GM23338 (cell line): ENCODE measurements around the gene IFT88. TPM values are rescaled to one million over a fixed set of nuclear protein-coding genes. Genes with fewer than 3 reads are reported as not detected.

Experiments
- ATAC-seq: fragments of 200-7000 bp; cut with Tn5 transposase; 3 replicates; pipeline ENCODE4 v1.9.1; 2020
- DNase-seq: peaks from one replicate; pipeline ENCODE4 v3.0.0-alpha.2; 2015; ENCODE audit warnings: low spot score
- H2AFZ ChIP-seq: fragments of 200-600 bp; sonication (generic); 2 replicates; pipeline ENCODE4 v1.8.0; 2016; ENCODE audit warnings: antibody characterized with exemption, mild to moderate bottlenecking, moderate library complexity
- H3F3A ChIP-seq: fragments of 200-600 bp; sonication (generic); replicated peaks from 2 replicates; pipeline ENCODE4 v1.8.0; 2017; ENCODE audit warnings: antibody characterized with exemption, mixed run types, low read depth
- H3K27ac ChIP-seq: fragments of 200-600 bp; sonication (generic); 2 replicates; pipeline ENCODE4 v1.6.1; 2016; ENCODE audit warnings: low read depth
- H3K27me3 ChIP-seq: fragments of 200-600 bp; sonication (generic); 2 replicates; pipeline ENCODE4 v1.8.0; 2016; ENCODE audit warnings: mild to moderate bottlenecking, mixed run types, moderate library complexity; ENCODE audit not compliant: insufficient read depth
- H3K36me3 ChIP-seq: fragments of 200-600 bp; sonication (generic); 2 replicates; pipeline ENCODE4 v1.8.0; 2016; ENCODE audit warnings: mild to moderate bottlenecking; ENCODE audit not compliant: insufficient read depth
- H3K4me1 ChIP-seq: fragments of 200-600 bp; sonication (generic); 2 replicates; pipeline ENCODE4 v1.8.0; 2016; ENCODE audit warnings: mild to moderate bottlenecking, moderate library complexity; ENCODE audit not compliant: insufficient read depth
- H3K4me2 ChIP-seq: fragments of 200-600 bp; sonication (generic); 2 replicates; pipeline ENCODE4 v1.7.1; 2017; ENCODE audit warnings: mixed run types
- H3K4me3 ChIP-seq: fragments of 200-600 bp; sonication (generic); 2 replicates; pipeline ENCODE4 v1.6.1; 2016; ENCODE audit warnings: mixed run types
- H3K79me2 ChIP-seq: fragments of 200-600 bp; sonication (generic); replicated peaks from 2 replicates; pipeline ENCODE4 v1.8.0; 2017; ENCODE audit warnings: mild to moderate bottlenecking; ENCODE audit not compliant: insufficient read depth
- H3K9me2 ChIP-seq: fragments of 200-600 bp; sonication (generic); 2 replicates; pipeline ENCODE4 v1.8.0; 2017; ENCODE audit not compliant: insufficient read depth
- H4K20me1 ChIP-seq: fragments of 200-600 bp; sonication (generic); replicated peaks from 2 replicates; pipeline ENCODE4 v1.8.0; 2017; ENCODE audit warnings: mild to moderate bottlenecking; ENCODE audit not compliant: insufficient read depth
- H3K27ac Mint-ChIP-seq: 2 replicates; pipeline ENCODE4 v1.8.0; 2020; ENCODE audit warnings: inconsistent platforms, mild to moderate bottlenecking, moderate library complexity, mixed read lengths
- H3K27me3 Mint-ChIP-seq: 3 replicates; pipeline ENCODE4 v1.8.0; 2022; ENCODE audit warnings: low read depth, mild to moderate bottlenecking, moderate library complexity, mixed read lengths, inconsistent platforms; ENCODE audit not compliant: insufficient read depth, poor library complexity
- H3K36me3 Mint-ChIP-seq: 3 replicates; pipeline ENCODE4 v1.8.0; 2021; ENCODE audit warnings: low read depth, mild to moderate bottlenecking, inconsistent platforms, moderate library complexity, mixed read lengths
- H3K4me1 Mint-ChIP-seq: 3 replicates; pipeline ENCODE4 v1.8.0; 2020; ENCODE audit warnings: mild to moderate bottlenecking, inconsistent platforms, mixed read lengths
- H3K4me3 Mint-ChIP-seq: 3 replicates; pipeline ENCODE4 v1.8.0; 2021; ENCODE audit warnings: moderate library complexity, mild to moderate bottlenecking, inconsistent platforms, mixed read lengths
- H3K9me3 Mint-ChIP-seq: 3 replicates; pipeline ENCODE4 v1.8.0; 2020; ENCODE audit warnings: moderate library complexity, mild to moderate bottlenecking, inconsistent platforms, mixed read lengths
- CREB1 ChIP-seq: fragments of 250-450 bp; sonication (Bioruptor Pico); IDR thresholded peaks from 2 replicates; pipeline ENCODE4 v1.5.0; 2020; ENCODE audit warnings: low read depth, mild to moderate bottlenecking, moderate library complexity
- CTCF ChIP-seq, 2 experiments: fragments of 200-600 bp in 1 of 2; sonication (generic) in 1 of 2; conservative IDR thresholded peaks; 2 replicates each; pipeline versions ENCODE4 v1.5.1 to v1.6.1; 2016 to 2017; ENCODE audit warnings: antibody characterized with exemption in 2 of 2, low read depth in 2 of 2, mild to moderate bottlenecking in 2 of 2, moderate library complexity in 1 of 2
- ETS1 ChIP-seq: IDR thresholded peaks from 2 replicates; pipeline ENCODE4 v1.6.1; 2016; ENCODE audit warnings: antibody characterized with exemption
- EZH2 ChIP-seq: fragments of 200-600 bp; sonication (generic); IDR thresholded peaks from one replicate; pipeline ENCODE4 v1.8.0; 2017; ENCODE audit warnings: antibody characterized with exemption, mild to moderate bottlenecking, low read depth; ENCODE audit not compliant: unreplicated experiment
- EZH2phosphoT487 ChIP-seq: fragments of 200-600 bp; sonication (generic); IDR thresholded peaks from one replicate; pipeline ENCODE4 v1.8.1; 2018; ENCODE audit warnings: antibody characterized with exemption; ENCODE audit not compliant: unreplicated experiment
- JUNB ChIP-seq: IDR thresholded peaks from one replicate; pipeline ENCODE4 v1.6.1; 2016; ENCODE audit warnings: antibody characterized with exemption; ENCODE audit not compliant: unreplicated experiment
- POLR2AphosphoS5 ChIP-seq: IDR thresholded peaks from 2 replicates; pipeline ENCODE4 v1.6.1; 2016; ENCODE audit warnings: antibody characterized with exemption, low read depth
- REST ChIP-seq: IDR thresholded peaks from one replicate; pipeline ENCODE4 v1.6.1; 2018; ENCODE audit warnings: antibody characterized with exemption; ENCODE audit not compliant: unreplicated experiment
- STAT1 ChIP-seq: IDR thresholded peaks from one replicate; pipeline ENCODE4 v1.6.1; 2016; ENCODE audit warnings: antibody characterized with exemption; ENCODE audit not compliant: unreplicated experiment
- ZNF331 ChIP-seq: fragments of 250-450 bp; sonication (Bioruptor Pico); IDR thresholded peaks from 2 replicates; pipeline ENCODE4 v1.5.0; 2020; ENCODE audit warnings: low read depth, mild to moderate bottlenecking, moderate library complexity
- polyA plus RNA-seq: library from polyadenylated mRNA; unstranded; fragments of >200 nt; fragmentation: Nextera tagmentation; extraction: Ambion mirVana; gene quantifications from 2 replicates; pipeline ENCODE4 v1.2.1, GENCODE V29; 2016
- total RNA-seq: library from RNA; depleted of rRNA; stranded (reverse); fragments of >200 nt; shearing (Covaris generic); gene quantifications from 2 replicates; pipeline ENCODE4 v1.2.3, GENCODE V29; 2014
- TF ChIP-seq, protein P1 (sequence below): fragments of 250-450 bp; sonication (Bioruptor Pico); IDR thresholded peaks from 2 replicates; pipeline ENCODE4 v1.5.0; 2020; ENCODE audit warnings: mild to moderate bottlenecking, moderate library complexity

The IFT88 gene
- total and polyA plus RNA-seq, 2 experiments from 2014 or later, result 8.2 to 8.7 TPM

- Histone ChIP-seq H3K4me1 (peaks cover 7% of the 10 kb centered on the region), H2AFZ (no peak overlapping the region), H3K36me3 (no peaks in the 10 kb centered on the region), H4K20me1 (no peaks in the 10 kb centered on the region), H3K9me2 (no peaks in the 10 kb centered on the region), H3K27ac (no peak overlapping the region), H3K79me2 (no peaks in the 10 kb centered on the region), H3K27me3 (peaks cover 33% of the 10 kb centered on the region), H3K4me2 (no peak overlapping the region), H3K4me3 (no peak overlapping the region), H3F3A (peaks cover 4% of the 10 kb centered on the region; the same call in 1 of the 2 replicates)
- H3K27ac Mint-ChIP-seq, result no peak overlapping the region
- ATAC-seq, result no peak
- DNase-seq, result no peak
- no peaks in the 10 kb centered on the region; the same call in 2 of the 3 replicates for H3K36me3 Mint-ChIP-seq
- no peak overlapping the region for H3K4me3 Mint-ChIP-seq
- peaks cover 44% of the 10 kb centered on the region for H3K27me3 Mint-ChIP-seq
- H3K9me3 Mint-ChIP-seq, result no peaks in the 10 kb centered on the region
- H3K4me1 Mint-ChIP-seq, result peaks cover 8% of the 10 kb centered on the region
- TF ChIP-seq ZNF331 (CRISPR knock-in tag), result no peak
- no peak for TF ChIP-seq EZH2phosphoT487
- TF ChIP-seq JUNB, result no peak
- TF ChIP-seq CTCF (conservative IDR thresholded peaks at IDR 0.05; ENCODE audit: low read depth in 2 of 2), result no peak
- TF ChIP-seq CREB1 (CRISPR knock-in tag), result no peak
- no peak for TF ChIP-seq EZH2
- TF ChIP-seq, protein P1, sequence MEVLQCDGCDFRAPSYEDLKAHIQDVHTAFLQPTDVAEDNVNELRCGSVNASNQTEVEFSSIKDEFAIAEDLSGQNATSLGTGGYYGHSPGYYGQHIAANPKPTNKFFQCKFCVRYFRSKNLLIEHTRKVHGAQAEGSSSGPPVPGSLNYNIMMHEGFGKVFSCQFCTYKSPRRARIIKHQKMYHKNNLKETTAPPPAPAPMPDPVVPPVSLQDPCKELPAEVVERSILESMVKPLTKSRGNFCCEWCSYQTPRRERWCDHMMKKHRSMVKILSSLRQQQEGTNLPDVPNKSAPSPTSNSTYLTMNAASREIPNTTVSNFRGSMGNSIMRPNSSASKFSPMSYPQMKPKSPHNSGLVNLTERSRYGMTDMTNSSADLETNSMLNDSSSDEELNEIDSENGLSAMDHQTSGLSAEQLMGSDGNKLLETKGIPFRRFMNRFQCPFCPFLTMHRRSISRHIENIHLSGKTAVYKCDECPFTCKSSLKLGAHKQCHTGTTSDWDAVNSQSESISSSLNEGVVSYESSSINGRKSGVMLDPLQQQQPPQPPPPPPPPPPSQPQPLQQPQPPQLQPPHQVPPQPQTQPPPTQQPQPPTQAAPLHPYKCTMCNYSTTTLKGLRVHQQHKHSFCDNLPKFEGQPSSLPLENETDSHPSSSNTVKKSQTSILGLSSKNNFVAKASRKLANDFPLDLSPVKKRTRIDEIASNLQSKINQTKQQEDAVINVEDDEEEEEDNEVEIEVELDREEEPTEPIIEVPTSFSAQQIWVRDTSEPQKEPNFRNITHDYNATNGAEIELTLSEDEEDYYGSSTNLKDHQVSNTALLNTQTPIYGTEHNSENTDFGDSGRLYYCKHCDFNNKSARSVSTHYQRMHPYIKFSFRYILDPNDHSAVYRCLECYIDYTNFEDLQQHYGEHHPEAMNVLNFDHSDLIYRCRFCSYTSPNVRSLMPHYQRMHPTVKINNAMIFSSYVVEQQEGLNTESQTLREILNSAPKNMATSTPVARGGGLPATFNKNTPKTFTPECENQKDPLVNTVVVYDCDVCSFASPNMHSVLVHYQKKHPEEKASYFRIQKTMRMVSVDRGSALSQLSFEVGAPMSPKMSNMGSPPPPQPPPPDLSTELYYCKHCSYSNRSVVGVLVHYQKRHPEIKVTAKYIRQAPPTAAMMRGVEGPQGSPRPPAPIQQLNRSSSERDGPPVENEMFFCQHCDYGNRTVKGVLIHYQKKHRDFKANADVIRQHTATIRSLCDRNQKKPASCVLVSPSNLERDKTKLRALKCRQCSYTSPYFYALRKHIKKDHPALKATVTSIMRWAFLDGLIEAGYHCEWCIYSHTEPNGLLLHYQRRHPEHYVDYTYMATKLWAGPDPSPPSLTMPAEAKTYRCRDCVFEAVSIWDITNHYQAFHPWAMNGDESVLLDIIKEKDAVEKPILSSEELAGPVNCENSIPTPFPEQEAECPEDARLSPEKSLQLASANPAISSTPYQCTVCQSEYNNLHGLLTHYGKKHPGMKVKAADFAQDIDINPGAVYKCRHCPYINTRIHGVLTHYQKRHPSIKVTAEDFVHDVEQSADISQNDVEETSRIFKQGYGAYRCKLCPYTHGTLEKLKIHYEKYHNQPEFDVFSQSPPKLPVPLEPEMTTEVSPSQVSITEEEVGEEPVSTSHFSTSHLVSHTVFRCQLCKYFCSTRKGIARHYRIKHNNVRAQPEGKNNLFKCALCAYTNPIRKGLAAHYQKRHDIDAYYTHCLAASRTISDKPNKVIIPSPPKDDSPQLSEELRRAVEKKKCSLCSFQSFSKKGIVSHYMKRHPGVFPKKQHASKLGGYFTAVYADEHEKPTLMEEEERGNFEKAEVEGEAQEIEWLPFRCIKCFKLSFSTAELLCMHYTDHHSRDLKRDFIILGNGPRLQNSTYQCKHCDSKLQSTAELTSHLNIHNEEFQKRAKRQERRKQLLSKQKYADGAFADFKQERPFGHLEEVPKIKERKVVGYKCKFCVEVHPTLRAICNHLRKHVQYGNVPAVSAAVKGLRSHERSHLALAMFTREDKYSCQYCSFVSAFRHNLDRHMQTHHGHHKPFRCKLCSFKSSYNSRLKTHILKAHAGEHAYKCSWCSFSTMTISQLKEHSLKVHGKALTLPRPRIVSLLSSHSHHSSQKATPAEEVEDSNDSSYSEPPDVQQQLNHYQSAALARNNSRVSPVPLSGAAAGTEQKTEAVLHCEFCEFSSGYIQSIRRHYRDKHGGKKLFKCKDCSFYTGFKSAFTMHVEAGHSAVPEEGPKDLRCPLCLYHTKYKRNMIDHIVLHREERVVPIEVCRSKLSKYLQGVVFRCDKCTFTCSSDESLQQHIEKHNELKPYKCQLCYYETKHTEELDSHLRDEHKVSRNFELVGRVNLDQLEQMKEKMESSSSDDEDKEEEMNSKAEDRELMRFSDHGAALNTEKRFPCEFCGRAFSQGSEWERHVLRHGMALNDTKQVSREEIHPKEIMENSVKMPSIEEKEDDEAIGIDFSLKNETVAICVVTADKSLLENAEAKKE (CRISPR knock-in tag), result no peak
- no peak for TF ChIP-seq POLR2AphosphoS5
- no peak for TF ChIP-seq STAT1
- TF ChIP-seq ETS1, result no peak
- no peak for TF ChIP-seq REST
Observed at GRCh38 chr13:20701461-20701860, 134.5 kb downstream of the IFT88 start.
